Psoas muscle (tissue), 8 donors: ENCODE measurements around the gene KCNAB2. TPM values are rescaled to one million over a fixed set of nuclear protein-coding genes. Genes with fewer than 3 reads are reported as not detected.
A peak's percentile ranks its signal among the peaks of the same experiment; 100 is the strongest.

Source experiments
- ATAC-seq, 4 donors: fragments of 200-7000 bp; cut with Tn5 transposase; one replicate each; pipeline ENCODE4 v1.9.1; 2020; ENCODE audit warnings: moderate library complexity in 3 of 4, mild to moderate bottlenecking in 2 of 4
- DNase-seq, 2 donors: peaks; one replicate each; pipeline ENCODE4 v3.0.0-alpha.2; 2020
- H3K27ac ChIP-seq: fragments of 200-600 bp; one replicate; pipeline ENCODE4 v1.8.0; 2022
- H3K27me3 ChIP-seq, 3 donors: fragments of 200-600 bp in 1 of 3; one replicate each; pipeline versions ENCODE4 v1.6.1 to v1.8.0; 2013 to 2022; ENCODE audit warnings: low read length in 2 of 3, mild to moderate bottlenecking in 2 of 3, moderate library complexity in 1 of 3; ENCODE audit not compliant: insufficient read depth in 3 of 3
- H3K36me3 ChIP-seq, 2 donors: fragments of 200-600 bp in 1 of 2; one replicate each; pipeline versions ENCODE4 v1.6.1 to v1.8.0; 2013 to 2022; ENCODE audit warnings: low read depth in 1 of 2, mild to moderate bottlenecking in 1 of 2, moderate library complexity in 1 of 2; ENCODE audit not compliant: insufficient read depth in 1 of 2
- H3K4me1 ChIP-seq: fragments of 200-600 bp; one replicate; pipeline ENCODE4 v1.8.0; 2022
- H3K4me3 ChIP-seq: fragments of 200-600 bp; one replicate; pipeline ENCODE4 v1.8.0; 2022; ENCODE audit warnings: mild to moderate bottlenecking
- H3K9me3 ChIP-seq: fragments of 200-600 bp; one replicate; pipeline ENCODE4 v1.8.0; 2022
- WGBS, 3 donors: extraction: QIAGEN DNeasy Blood & Tissue Kit; methylation state at CpG; one replicate each; pipeline versions ENCODE4 v1.1.6 to v1.1.7; 2013; 5-methylcytosine and 5-hydroxymethylcytosine counted together
- intact Hi-C, 2 donors: fragments of 100-400 bp; cut with DNase I; formaldehyde crosslinking; loops; one replicate each; pipeline versions ENCODE4 v1.11.0 to v1.14.2; 2022
- polyA plus RNA-seq, 3 donors: library from polyadenylated mRNA; stranded (reverse); fragments of 200-250 nt; gene quantifications; one replicate each; pipeline ENCODE4 v1.2.3, GENCODE V29; 2013
- total RNA-seq, 4 donors: library from RNA; stranded (reverse); fragmentation: NEBNext Ultra II Directional in 2 of 4; extraction: Animal tissue kit (Norgen Biotek cat#: 25700) in 2 of 4; gene quantifications; one replicate each; pipeline versions ENCODE4 v1.2.1 to v1.2.4, GENCODE V29; 2021 to 2023
- TF ChIP-seq, protein P1 (sequence below): fragments of 200-600 bp; IDR thresholded peaks from one replicate; pipeline ENCODE4 v1.8.0; 2022; ENCODE audit warnings: antibody characterized with exemption
- donor health status: healthy with polysubstance abuse.
- donor health status: DM: no; HTN: no; CAD: no; lungs with moderate emphysema.
- donor health status: Bipolar disorder and iron deficiency.
- donor health status: healthy.
- donor health status: DM: yes; HTN: yes; CAD: no.
- donor health status: DM: no; HTN: no; CAD: no.
- donor health status: DM: no; HTN: no; CAD: no.
- donor health status: DM: yes; HTN: yes; CAD: no.

Gene KCNAB2
- total and polyA plus RNA-seq, 7 donors: 0.86 to 8.8 (median 2.1) TPM

GRCh38 chr1:6099297-6099696 lies 53.6 kb downstream of the KCNAB2 start:
- intact Hi-C loops: no loop called here
- DNase-seq (peak; percentile 16 to 36), ATAC-seq (no peak)

GRCh38 chr1:6099787-6100765 lies 54.4 kb downstream of the KCNAB2 start:
- intact Hi-C loops: no loop called here
- peak; percentile 18 to 46 for DNase-seq

More at GRCh38 chr1:6099297-6099696, 53.6 kb downstream of the KCNAB2 start:
- no peaks in the 10 kb centered on the region for H3K36me3 ChIP-seq
- WGBS, 3 donors: 84 to 88% (median 86%) methylated on average over 14 to 15 of the region's 15 CpGs
- peaks cover 0 to 24% (median 9%) of the 10 kb centered on the region in 3 donors for H3K27me3 ChIP-seq
- no peak overlapping the region for H3K27ac ChIP-seq
- TF ChIP-seq, protein P1, sequence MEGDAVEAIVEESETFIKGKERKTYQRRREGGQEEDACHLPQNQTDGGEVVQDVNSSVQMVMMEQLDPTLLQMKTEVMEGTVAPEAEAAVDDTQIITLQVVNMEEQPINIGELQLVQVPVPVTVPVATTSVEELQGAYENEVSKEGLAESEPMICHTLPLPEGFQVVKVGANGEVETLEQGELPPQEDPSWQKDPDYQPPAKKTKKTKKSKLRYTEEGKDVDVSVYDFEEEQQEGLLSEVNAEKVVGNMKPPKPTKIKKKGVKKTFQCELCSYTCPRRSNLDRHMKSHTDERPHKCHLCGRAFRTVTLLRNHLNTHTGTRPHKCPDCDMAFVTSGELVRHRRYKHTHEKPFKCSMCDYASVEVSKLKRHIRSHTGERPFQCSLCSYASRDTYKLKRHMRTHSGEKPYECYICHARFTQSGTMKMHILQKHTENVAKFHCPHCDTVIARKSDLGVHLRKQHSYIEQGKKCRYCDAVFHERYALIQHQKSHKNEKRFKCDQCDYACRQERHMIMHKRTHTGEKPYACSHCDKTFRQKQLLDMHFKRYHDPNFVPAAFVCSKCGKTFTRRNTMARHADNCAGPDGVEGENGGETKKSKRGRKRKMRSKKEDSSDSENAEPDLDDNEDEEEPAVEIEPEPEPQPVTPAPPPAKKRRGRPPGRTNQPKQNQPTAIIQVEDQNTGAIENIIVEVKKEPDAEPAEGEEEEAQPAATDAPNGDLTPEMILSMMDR: no peak
- no peak overlapping the region for H3K4me3 ChIP-seq
- no peaks in the 10 kb centered on the region for H3K4me1 ChIP-seq
- H3K9me3 ChIP-seq: no peaks in the 10 kb centered on the region

GRCh38 chr1:6100861-6101783 lies 55.4 kb downstream of the KCNAB2 start:
- Histone ChIP-seq H3K36me3 (no peaks in the 10 kb centered on the region), H3K9me3 (no peaks in the 10 kb centered on the region), H3K4me3 (no peak overlapping the region), H3K27me3 (peaks cover 0 to 25% (median 9%) of the 10 kb centered on the region in 3 donors), H3K27ac (no peak overlapping the region), H3K4me1 (no peaks in the 10 kb centered on the region)
- TF ChIP-seq, protein P1: no peak
- WGBS, 3 donors: 51 to 53% (median 52%) methylated on average over 23 of the region's 23 CpGs
- DNase-seq (peak; percentile 10 to 39), ATAC-seq (no peak)
- intact Hi-C loops: no loop called here

More at GRCh38 chr1:6099787-6100765, 54.4 kb downstream of the KCNAB2 start:
- ATAC-seq: no peak
- Histone ChIP-seq H3K36me3 (no peaks in the 10 kb centered on the region), H3K27ac (no peak overlapping the region), H3K9me3 (no peaks in the 10 kb centered on the region), H3K27me3 (peaks cover 0 to 25% (median 9%) of the 10 kb centered on the region in 3 donors), H3K4me3 (no peak overlapping the region), H3K4me1 (no peaks in the 10 kb centered on the region)
- TF ChIP-seq, protein P1: no peak
- WGBS, 3 donors: 69 to 70% (median 69%) methylated on average over 27 of the region's 27 CpGs

GRCh38 chr1:6101826-6102531 lies 56.3 kb downstream of the KCNAB2 start:
- DNase-seq (peak; percentile 5 to 34), ATAC-seq (no peak)
- no peaks in the 10 kb centered on the region for H3K4me1 ChIP-seq
- 45 to 54% (median 50%) methylated on average over 25 of the region's 25 CpGs for WGBS, 3 donors
- TF ChIP-seq, protein P1: no peak
- no peaks in the 10 kb centered on the region for H3K9me3 ChIP-seq
- H3K27ac ChIP-seq: no peak overlapping the region
- H3K27me3 ChIP-seq: peaks cover 0 to 25% (median 9%) of the 10 kb centered on the region in 3 donors
- intact Hi-C loops: no loop called here
- H3K4me3 ChIP-seq: no peak overlapping the region
- no peaks in the 10 kb centered on the region for H3K36me3 ChIP-seq
